Activated CD8-positive, alpha-beta T cell treated with anti-CD3 and anti-CD28 coated beads for 36 hours (primary cell): Measurements from ENCODE around the gene NFYA. TPM values are rescaled to one million over a fixed set of nuclear protein-coding genes. Genes with fewer than 3 reads are reported as not detected.

Experiments used
- ATAC-seq: fragments of 200-7000 bp; cut with Tn5 transposase; one replicate; pipeline ENCODE4 v1.10.0; 2021; ENCODE audit warnings: mild to moderate bottlenecking, moderate library complexity
- CTCF ChIA-PET: fragments of 350-600 bp; sonication (Branson Sonifier 250); formaldehyde crosslinking; loops from one replicate; lab custom pipeline; 2021; ENCODE audit warnings: antibody characterized with exemption; lab: Charles Lee
- POLR2A ChIA-PET: fragments of 350-600 bp; sonication (Branson Sonifier 250); formaldehyde crosslinking; loops from one replicate; lab custom pipeline; 2021; ENCODE audit warnings: antibody characterized with exemption; lab: Charles Lee
- DNase-seq: peaks from one replicate; pipeline ENCODE4 v3.0.0-alpha.2; 2020
- H3K27ac Mint-ChIP-seq: one replicate; pipeline ENCODE4 v1.8.0; 2021; ENCODE audit warnings: mild to moderate bottlenecking, mixed read lengths
- H3K27me3 Mint-ChIP-seq: one replicate; pipeline ENCODE4 v1.8.0; 2021; ENCODE audit warnings: mixed read lengths
- H3K36me3 Mint-ChIP-seq: one replicate; pipeline ENCODE4 v1.8.0; 2021; ENCODE audit warnings: low read depth, mixed read lengths
- H3K4me1 Mint-ChIP-seq: one replicate; pipeline ENCODE4 v1.8.0; 2021; ENCODE audit warnings: low read depth, mixed read lengths
- H3K4me3 Mint-ChIP-seq: one replicate; pipeline ENCODE4 v1.8.0; 2021; ENCODE audit warnings: mild to moderate bottlenecking, moderate library complexity, mixed read lengths
- H3K9me3 Mint-ChIP-seq: one replicate; pipeline ENCODE4 v1.8.0; 2021; ENCODE audit warnings: mixed read lengths
- intact Hi-C: fragments of 100-400 bp; cut with micrococcal nuclease; formaldehyde crosslinking; loops from one replicate; pipeline ENCODE4 v1.10.0; 2022
- total RNA-seq, 2 experiments: library from RNA; stranded (reverse); gene quantifications; one replicate each; pipeline ENCODE4 v1.2.3, GENCODE V29; 2021
- TF ChIP-seq, protein P1 (sequence below): fragments of 200-600 bp; IDR thresholded peaks from one replicate; pipeline ENCODE4 v1.8.0; 2022; ENCODE audit warnings: antibody characterized with exemption, mild to moderate bottlenecking

Gene NFYA
- total RNA-seq, 2 experiments from 2014 or later: 30.7 to 31.1 TPM

- TF ChIP-seq, protein P1, sequence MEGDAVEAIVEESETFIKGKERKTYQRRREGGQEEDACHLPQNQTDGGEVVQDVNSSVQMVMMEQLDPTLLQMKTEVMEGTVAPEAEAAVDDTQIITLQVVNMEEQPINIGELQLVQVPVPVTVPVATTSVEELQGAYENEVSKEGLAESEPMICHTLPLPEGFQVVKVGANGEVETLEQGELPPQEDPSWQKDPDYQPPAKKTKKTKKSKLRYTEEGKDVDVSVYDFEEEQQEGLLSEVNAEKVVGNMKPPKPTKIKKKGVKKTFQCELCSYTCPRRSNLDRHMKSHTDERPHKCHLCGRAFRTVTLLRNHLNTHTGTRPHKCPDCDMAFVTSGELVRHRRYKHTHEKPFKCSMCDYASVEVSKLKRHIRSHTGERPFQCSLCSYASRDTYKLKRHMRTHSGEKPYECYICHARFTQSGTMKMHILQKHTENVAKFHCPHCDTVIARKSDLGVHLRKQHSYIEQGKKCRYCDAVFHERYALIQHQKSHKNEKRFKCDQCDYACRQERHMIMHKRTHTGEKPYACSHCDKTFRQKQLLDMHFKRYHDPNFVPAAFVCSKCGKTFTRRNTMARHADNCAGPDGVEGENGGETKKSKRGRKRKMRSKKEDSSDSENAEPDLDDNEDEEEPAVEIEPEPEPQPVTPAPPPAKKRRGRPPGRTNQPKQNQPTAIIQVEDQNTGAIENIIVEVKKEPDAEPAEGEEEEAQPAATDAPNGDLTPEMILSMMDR: no peak
- H3K36me3 Mint-ChIP-seq: no peaks in the 10 kb centered on the region
- H3K27me3 Mint-ChIP-seq: no peaks in the 10 kb centered on the region
- no peak overlapping the region for H3K27ac Mint-ChIP-seq
- ATAC-seq: no peak
- no peaks in the 10 kb centered on the region for H3K9me3 Mint-ChIP-seq
- intact Hi-C loops: no loop called here
- H3K4me3 Mint-ChIP-seq: no peak overlapping the region
- DNase-seq: no peak
- POLR2A ChIA-PET: no interaction called here
- peaks cover 8% of the 10 kb centered on the region for H3K4me1 Mint-ChIP-seq
- CTCF ChIA-PET: interaction anchor here (0.8 to 2.9 kb wide), 4 partner anchors 9 to 191 kb away, joined by 3 to 33 read pairs (median 3); no protein-coding TSS in a partner anchor
Observed at GRCh38 chr6:41036186-41036585, 36.6 kb upstream of the NFYA start.

- CTCF ChIA-PET: interaction anchor here (0.8 to 2.9 kb wide), 4 partner anchors 9 to 146 kb away, joined by 3 to 33 read pairs (median 3); no protein-coding TSS in a partner anchor
- no peak overlapping the region for H3K4me3 Mint-ChIP-seq
- ATAC-seq: no peak
- no peak overlapping the region for H3K27ac Mint-ChIP-seq
- no peaks in the 10 kb centered on the region for H3K27me3 Mint-ChIP-seq
- H3K36me3 Mint-ChIP-seq: no peaks in the 10 kb centered on the region
- H3K4me1 Mint-ChIP-seq: peaks cover 8% of the 10 kb centered on the region
- POLR2A ChIA-PET: no interaction called here
- intact Hi-C loops: no loop called here
- DNase-seq: no peak
- H3K9me3 Mint-ChIP-seq: no peaks in the 10 kb centered on the region
- TF ChIP-seq, protein P1: no peak
Observed at GRCh38 chr6:41036601-41037000, 36.2 kb upstream of the NFYA start.

- TF ChIP-seq, protein P1: no peak
- POLR2A ChIA-PET: no interaction called here
- Mint-ChIP-seq H3K4me3 (no peak overlapping the region), H3K36me3 (peaks cover 2% of the 10 kb centered on the region), H3K27me3 (no peaks in the 10 kb centered on the region), H3K27ac (no peak overlapping the region), H3K4me1 (peaks cover 8% of the 10 kb centered on the region), H3K9me3 (no peaks in the 10 kb centered on the region)
- intact Hi-C loops: no loop called here
- ATAC-seq (no peak), DNase-seq (no peak)
- CTCF ChIA-PET: interaction anchor here (0.8 to 2.9 kb wide), 4 partner anchors 8 to 145 kb away, joined by 3 to 33 read pairs (median 3); no protein-coding TSS in a partner anchor
Observed at GRCh38 chr6:41037107-41037900, 35.5 kb upstream of the NFYA start.

- H3K4me1 Mint-ChIP-seq: peaks cover 8% of the 10 kb centered on the region
- H3K36me3 Mint-ChIP-seq: peaks cover 2% of the 10 kb centered on the region
- TF ChIP-seq, protein P1: no peak
- CTCF ChIA-PET: interaction anchor here (1.1 to 5.1 kb wide), 6 partner anchors 9 to 66 kb away, joined by 3 to 48 read pairs (median 16); partner anchors contain the start of gene APOBEC2
- no peak overlapping the region for H3K27ac Mint-ChIP-seq
- H3K4me3 Mint-ChIP-seq: no peak overlapping the region
- H3K9me3 Mint-ChIP-seq: no peaks in the 10 kb centered on the region
- POLR2A ChIA-PET: no interaction called here
- ATAC-seq (no peak), DNase-seq (no peak)
- H3K27me3 Mint-ChIP-seq: no peaks in the 10 kb centered on the region
- intact Hi-C loops: no loop called here
Observed at GRCh38 chr6:41038205-41038604, 34.6 kb upstream of the NFYA start.
